C4-2B (cell line): ENCODE measurements around the gene TMF1.

Experiments used
- ZFX ChIP-seq: fragments of 450-650 bp; IDR thresholded peaks from 2 replicates; pipeline ENCODE4 v1.6.1; 2017
- TF ChIP-seq, protein P1 (sequence below): fragments of 450-650 bp; conservative IDR thresholded peaks from 2 replicates; pipeline ENCODE4 v1.5.1; 2017; ENCODE audit warnings: mild to moderate bottlenecking

DNA sequence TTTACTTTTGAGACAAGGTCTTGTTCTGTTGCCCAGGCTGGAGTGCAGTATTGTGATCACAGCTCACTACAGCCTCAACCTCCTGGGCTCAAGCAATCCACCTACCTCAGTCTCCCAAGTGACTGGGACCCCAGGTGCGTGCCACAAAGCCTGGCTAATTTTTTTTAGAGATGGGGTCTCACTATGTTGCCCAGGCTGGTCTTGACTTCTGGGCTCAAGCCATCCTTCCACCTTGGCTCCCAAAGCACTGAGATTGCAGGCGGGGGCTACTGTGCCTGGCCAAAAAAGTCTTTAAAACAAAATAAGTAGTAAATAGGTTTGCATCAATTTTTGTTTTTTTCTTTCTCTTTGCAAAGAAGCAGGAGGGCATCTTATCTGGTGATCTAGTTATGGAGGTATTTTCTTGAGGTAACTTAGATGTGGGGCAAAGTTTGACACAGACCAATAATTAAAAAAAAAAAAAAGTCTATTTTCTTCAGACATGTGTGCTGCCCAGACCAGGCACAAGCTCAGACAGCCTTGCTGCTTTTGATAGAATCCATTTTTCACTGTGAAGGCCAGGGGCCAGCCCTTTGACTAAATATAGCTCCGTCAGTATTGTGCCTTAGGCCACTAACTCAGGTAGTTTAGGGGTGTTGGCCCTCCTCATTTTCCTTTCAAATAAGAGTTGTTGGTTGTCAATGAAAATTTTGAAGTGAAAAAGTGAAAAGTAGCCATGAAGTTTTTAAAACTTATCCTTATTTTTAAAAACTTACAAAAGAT lies 35.1 kb upstream of the TMF1 start:
- TF ChIP-seq, protein P1, sequence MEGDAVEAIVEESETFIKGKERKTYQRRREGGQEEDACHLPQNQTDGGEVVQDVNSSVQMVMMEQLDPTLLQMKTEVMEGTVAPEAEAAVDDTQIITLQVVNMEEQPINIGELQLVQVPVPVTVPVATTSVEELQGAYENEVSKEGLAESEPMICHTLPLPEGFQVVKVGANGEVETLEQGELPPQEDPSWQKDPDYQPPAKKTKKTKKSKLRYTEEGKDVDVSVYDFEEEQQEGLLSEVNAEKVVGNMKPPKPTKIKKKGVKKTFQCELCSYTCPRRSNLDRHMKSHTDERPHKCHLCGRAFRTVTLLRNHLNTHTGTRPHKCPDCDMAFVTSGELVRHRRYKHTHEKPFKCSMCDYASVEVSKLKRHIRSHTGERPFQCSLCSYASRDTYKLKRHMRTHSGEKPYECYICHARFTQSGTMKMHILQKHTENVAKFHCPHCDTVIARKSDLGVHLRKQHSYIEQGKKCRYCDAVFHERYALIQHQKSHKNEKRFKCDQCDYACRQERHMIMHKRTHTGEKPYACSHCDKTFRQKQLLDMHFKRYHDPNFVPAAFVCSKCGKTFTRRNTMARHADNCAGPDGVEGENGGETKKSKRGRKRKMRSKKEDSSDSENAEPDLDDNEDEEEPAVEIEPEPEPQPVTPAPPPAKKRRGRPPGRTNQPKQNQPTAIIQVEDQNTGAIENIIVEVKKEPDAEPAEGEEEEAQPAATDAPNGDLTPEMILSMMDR = no peak
- no peak for TF ChIP-seq ZFX
